Stimulated activated CD8-positive, alpha-beta memory T cell treated with anti-CD3 and anti-CD28 coated beads, Interleukin-15, amount 100 ng/mL, for 24 hours (primary cell): ENCODE measurements around the gene SSR3.

Experiments
- DNase-seq: peaks from one replicate; pipeline ENCODE4 v3.0.0-alpha.2; 2020; ENCODE audit warnings: low read depth

The SSR3 gene

DNA sequence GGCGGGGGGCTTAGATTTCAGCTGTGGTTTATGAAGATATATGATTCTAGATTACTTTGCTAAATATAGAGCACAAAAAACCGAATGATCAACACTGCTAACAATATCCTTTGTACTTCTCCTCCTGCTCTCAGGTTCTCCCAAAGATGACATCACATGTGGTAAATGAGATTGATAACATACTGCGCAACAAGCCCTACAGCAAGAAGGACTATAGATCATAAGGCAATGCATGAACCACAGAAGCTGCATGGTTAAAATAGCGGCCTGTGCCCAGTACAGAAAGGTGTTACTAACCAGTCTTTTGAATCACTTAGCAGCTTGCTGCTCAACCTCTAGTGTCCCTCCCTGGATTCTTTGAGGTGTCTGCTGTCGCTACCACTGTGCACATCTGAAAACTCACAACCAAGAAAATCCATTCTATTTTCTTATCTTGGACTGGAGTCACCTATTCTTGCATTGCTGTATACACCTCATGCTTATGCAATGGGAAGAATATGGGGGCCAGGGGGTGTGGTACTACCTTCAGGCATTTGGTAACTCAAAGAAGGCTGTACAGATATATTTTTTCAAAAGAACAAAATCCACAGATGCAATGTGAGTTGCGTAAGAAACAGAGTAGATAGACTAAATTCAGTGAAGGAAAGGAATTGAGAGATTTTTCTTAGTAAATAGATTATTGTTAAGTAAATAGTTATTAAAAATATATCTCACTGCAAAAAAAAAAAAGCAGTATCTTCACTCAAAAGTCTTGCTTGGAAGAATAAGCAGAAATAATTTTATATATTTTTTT lies 18.2 kb downstream of the SSR3 start:
- DNase-seq, result no peak

DNA sequence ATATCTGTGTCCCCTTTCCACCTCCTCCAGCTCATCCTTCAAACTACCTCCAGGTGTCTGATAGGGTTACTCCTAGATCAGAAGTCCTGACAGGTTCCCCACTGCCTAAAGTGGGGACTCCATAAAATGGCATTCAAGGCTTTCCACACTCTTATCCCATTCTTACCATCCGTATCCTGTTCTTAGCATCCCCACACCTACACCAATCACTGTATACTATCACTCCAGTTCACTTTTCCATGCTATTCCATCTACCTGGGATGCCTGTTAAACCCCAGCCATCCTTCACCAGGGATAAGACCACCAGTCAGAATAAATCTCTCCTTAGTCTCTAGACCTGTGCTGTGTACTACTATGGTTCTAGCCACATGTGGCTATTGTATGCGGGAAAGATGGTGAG lies 19.1 kb downstream of the SSR3 start:
- DNase-seq, result no peak

DNA sequence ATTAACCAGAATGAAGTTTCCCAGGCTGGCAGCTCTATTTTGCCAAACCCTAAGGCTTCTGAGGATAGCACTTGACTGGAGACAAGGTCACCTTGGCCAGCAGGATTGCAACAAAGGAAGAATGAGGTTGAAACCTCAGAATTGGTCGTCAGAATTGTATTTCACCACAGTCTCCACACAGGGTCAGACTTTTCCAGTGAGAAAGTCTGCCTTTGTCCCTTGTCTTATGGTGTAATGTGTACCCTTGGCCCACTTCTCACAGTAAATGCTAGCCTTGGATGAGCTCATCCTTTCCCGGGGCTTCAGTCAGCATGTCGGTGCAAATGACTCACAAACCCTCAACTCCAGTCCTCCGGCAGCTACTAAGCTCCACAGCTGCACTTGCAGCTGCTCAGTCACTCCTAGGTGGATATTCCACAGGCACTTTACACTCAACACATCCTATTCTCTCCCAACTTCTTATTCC lies 19.7 kb downstream of the SSR3 start:
- DNase-seq, result no peak

DNA sequence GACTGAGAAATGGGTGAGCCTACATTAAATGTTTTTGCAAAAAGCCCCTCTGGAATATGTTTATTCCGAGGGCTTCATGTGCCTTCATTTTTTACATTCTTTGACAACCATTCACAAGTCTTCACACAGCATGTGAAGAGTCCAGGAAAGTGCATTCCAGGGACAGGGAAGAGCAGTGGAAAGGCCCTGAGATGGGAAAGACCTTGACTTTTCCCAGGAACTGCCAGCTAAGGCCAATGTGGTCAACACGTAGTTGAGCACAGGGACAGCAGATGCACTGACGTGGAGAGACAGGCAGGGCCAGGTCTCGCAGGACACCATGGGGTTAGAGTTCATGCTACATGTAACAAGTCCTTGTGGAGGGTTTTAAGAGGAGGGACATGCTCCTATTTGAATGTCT lies 21.7 kb downstream of the SSR3 start:
- DNase-seq, result no peak

DNA sequence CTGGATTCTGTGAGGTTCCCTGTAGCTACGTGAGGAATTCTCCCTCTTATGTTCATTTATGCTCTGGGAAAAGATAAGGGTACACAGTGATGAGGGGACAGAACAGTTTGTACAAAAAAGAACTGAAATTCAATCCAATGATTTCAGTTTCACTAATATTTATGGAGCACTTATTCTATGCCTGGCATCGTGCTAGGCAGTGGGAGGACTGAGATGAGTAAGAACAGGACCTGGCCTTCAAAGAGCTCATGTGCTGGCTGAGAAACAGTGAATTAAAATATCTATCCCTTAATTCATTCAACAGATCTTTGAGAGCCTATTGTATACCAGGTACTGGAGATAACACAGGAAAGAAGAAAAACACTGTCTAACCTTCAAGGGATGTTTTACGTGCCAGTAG lies 22.2 kb downstream of the SSR3 start:
- DNase-seq, result no peak

DNA sequence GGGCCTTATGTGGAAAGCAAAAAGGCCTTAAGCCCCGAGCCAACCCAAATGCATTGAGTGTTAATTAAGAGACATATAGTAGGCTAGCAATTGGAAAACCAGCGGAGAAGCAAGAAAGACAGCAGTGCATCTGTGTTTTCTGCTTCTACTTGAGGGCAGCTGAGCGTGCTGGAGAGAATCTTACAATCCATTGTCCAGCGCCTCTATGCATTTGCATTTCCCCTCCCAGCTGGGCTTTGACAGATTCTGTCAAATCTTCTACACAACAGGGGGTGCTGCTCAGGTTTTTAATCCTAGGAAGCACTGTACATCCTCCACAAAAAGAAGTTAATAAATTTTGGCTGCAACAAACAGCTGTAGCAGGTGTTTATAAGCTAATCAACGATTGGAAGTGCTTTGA lies 23.9 kb downstream of the SSR3 start:
- DNase-seq, result no peak

DNA sequence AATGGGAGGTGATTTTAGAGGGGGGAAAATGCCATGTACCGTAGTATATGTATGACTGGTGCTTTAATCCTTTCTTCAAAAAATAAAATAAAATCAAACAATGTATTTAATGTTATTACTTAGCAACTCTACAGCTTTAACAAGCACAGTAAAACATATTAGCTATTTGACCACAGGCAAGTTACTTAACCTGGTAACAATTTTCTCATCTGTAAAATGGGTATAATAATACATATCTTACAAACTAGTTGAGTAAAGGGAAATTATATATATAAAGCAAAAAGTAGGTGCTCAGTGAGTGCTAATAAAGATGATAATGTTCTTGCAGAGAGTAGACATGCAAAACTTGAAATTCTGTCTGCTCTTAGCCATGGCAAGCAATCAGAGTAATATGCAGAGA lies 27.9 kb downstream of the SSR3 start:
- DNase-seq, result no peak

DNA sequence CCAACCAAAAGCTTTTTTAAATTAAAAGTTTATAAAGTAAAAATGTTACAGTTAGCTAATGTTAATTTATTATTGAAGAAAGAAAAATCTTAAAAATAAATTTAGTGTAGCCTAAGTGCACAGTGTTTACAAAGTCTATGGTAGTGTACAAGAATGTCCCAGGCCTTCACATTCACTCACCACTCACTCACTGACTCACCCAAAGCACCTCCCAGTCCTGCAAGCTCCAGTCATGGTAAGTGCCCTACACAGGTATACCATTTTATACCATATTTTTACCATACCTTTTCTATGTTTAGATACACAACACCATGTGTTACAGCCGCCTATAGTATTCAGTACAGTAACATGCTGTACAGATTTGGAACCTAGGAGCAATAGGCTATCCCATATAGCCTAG lies 29.1 kb downstream of the SSR3 start:
- DNase-seq, result no peak

DNA sequence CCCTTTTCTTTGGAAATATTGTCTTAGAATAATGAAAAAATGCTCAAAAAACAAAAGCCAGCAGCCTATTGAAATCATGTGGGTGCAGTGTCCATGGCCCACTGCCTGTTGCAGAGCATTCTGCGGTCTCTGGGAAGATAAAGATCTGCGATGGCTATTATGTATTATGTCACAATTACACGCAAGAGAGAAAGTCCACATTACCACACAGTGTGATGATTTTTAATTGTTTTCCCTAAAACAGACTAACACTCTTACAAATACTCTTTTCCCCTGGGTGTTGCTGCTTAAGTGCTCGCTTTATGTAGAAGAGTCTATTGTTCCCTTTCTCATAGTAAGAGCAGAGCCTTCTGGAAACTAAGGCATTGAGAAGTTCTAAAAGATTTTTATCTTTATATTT lies 32.2 kb downstream of the SSR3 start:
- DNase-seq, result no peak

DNA sequence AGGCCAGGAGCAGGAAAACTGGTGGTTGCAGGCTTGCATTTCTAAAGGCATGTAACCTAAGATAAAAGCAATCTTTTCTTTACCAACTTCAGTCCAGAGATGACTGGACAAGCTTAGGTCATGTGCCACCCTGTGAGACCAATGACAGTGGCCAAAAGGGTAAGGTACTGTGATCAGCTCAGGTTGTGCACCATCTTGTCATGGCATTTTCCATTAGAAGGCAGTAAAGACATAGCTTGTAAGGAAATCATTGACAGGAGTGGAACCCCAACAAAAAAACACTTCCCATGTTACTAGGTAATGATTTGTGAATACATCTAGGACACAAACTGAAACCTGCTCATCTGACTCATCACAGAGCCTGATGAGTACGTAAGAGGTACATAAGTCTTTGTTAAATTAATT lies 35.2 kb downstream of the SSR3 start:
- DNase-seq, result no peak

DNA sequence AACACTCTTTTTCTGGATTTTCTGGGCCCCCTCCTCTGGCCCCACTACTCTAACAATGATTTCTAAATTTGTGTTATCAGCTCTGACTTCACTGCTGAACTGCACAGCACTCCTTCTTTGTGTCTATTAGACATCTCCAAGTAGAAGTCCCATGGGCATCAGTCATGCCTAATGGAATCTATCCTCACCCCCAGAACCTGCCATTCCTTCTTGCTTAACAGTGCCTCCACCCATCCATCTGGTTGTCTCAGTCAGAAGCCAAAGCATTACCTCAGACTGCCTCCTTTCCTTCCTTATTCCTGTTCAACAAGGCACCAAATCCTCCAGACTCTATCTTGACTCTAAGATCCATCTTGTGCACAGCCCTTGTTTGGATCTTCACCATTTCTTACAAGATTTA lies 36.2 kb downstream of the SSR3 start:
- no peak for DNase-seq

DNA sequence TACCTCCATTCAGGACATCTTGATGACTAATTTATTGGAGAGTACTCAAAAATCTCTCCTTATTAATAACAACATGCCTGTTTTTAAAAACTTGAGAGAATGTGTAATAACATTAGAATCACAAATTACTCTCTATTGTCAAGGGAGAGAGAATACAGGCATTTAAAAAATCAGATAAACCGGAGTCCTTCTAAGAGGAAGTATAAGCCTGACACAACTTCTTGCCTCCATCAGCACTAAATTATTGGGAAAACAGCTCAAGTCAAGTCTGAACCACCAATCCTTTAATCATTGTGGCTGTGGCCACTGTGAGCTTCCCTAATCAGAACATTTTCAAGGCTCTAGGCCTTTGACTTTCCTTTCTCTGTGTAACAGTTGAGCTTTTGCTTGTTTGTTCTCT lies 38.0 kb downstream of the SSR3 start:
- DNase-seq, result no peak

DNA sequence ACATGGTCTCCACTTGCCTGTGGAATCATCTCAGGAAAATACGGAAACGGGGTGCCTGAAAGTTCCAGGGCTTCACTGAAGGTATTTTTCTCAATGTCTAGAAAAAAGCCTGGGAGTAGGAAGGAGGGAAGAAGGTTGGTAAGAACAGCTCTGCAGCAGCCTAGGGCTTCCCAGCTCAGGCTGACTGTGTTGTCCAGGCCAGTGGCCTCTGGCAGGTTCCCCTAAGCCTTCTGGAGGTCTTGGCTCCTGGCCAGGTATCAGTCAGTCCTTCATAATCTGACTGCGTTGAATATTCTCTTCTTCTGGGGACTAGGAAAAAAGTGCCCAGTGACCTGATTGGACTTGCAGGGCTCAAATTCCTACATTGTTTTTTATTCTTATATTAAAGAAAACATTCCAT lies 38.6 kb downstream of the SSR3 start:
- DNase-seq, result no peak

DNA sequence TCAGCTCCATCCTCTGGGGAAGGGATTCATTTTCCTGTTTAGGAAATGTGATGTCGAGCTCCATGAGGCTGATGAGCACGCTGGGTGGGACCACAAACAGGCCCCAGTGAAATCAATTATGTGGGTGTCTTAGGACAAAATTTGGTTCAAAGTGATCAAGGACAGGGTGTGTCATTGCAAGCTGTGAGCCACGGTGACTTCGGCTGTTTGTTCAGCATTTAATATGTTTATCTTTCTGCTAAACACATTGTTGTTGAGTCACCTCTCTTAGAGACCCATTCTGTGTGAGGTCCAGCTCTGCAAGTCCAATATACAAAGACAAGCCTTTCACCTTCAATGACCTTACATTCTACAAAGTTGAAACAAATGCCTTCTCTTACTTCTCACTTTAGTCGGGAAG lies 41.3 kb downstream of the SSR3 start:
- DNase-seq, result no peak

DNA sequence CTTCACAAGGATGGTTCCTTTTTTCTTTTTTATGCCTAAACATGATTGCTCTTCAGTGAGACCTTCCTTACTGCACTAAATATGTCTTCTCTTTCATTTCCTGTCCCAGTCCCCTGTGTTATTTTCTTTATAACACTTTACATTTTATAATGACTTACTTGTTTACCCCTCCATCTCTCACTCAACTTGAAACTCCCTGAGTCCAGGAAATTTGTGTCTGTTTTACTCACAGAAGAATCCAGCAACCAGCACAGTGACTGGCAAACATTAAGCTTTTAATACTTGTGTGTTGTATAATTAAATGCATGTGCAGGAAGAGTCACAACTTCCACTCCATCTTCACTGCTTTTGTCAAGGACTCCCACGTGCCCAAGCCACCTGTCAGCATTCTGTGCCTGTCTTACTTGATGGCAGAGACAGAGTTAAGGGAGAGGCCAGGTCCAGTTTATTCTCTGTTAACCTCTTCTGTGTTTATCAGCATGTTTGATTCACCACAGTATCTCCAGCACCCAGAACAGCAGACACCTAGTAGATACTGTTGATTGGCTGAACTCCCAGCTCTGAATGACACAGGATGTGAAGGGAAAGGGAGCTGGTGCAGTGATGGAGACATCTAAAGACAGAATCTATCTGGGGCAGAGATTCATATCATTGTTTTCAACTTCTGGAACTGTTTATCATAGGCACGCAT lies 42.8 kb downstream of the SSR3 start:
- DNase-seq, result no peak

DNA sequence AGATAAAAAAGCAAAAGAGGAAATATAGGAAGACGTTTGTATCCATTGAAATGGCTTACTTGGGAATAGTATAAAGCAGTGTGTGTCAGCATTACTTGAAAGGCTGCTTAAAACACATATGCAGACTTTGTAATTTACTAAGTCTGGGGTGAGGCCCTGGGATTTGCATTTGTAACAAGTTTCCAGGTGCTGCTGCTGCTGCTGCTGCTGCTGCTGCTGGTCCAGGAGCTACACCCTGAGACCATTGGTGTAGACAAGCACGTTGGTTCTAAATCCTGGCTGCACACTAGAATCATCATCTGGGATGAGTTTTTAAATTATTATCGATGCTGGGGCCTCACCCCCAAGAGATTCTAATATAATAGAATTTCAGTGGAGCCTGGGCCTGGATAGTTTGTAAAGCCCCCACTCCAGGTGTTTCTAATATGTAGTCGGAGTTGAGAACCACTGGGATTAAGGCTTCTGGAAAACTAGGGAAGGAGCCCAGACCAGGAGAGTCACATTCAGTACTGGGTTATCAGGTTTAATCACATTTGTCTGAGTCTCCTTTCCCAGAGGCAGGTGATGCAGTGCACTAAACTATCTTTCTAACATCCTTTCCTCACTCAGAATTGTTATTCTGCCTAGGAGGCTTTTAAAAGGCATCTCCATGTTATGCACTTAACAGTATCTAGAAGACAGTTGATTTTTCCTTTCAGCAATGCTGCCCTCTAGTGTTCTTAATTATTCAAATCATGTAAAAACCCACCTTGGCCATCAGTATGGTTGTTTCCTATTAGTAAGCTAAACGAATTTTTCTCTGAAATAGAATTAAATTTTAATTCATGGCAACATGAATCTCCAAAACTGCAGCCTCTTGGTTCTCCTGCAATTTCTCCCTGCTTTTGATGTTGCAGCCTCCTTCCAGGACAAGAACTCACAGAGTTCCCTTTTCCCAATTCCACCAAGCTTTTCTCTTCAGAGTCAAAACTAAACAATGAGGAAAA lies 45.4 kb downstream of the SSR3 start:
- DNase-seq, result no peak

DNA sequence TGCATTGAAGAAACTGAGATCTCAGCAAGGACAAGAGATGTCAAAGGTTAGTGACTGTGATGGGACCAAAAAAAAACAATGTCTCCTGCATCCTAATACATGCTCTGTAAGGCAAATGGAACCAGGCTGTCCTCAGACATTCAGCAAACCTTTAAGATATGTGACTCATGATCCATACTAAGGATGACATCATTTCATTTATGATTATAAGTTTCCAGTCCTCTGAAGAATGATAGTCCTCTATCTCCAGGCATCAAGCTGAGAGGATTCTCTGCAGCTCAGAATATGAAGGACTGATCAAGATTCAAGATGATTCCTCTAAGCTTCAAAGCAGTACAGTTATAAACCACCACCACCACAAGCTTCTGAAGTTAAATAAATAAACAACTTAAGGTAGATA lies 47.6 kb downstream of the SSR3 start:
- DNase-seq, result no peak

DNA sequence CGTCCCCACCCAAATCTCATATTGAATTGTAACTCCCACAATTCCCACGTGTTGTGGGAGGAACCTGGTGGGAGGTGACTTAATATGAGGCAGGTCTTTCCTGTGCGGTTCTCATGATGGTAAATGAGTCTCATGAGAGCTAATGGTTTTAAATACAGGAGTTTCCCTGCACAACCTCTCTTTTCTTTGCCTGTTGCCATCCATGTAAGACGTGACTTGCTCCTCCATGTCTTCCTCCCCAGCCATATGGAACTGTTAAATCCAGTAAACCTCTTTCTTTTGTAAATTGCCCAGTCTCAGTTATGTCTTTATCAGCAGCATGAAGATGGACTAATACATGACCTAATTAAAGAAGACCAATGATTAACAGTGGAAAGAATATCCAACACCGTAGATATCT lies 56.6 kb downstream of the SSR3 start:
- DNase-seq, result no peak

DNA sequence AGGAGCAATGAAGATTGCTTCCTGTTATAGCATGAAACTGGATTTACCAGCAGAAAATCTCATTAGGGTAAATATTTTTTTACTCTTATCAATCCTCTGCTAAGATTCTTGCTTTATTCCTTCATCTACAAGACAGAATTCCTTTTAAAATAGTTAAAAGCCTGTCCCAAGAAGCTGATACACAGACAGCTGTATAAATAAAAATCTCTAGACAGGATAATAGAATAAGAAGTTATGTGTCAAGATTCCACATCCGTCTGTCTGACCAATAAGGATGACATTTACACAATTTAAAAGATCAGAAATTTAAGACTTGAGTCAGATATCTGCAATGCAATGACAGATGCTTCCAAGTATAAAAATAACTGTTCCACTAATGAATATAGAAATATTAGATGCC lies 57.6 kb downstream of the SSR3 start:
- DNase-seq, result no peak

DNA sequence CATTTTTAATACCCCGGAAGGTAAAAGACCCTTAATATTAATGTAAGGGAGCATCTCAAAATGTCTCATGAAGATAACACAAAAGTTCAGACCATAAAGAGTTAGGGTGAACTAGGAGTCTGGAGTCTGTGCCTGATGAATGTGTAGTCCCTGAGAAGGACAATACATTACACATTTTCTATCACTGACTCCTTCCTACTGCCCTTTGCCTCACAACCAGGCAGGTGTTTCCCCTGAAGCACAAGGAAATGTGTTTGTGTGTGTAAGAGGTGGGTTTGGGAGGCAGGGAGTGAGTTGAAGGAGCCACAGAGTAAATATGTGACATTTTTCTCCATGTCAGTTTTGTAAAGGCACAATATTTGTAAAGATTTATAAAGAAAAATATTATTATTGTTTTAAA lies 59.1 kb downstream of the SSR3 start:
- no peak for DNase-seq

DNA sequence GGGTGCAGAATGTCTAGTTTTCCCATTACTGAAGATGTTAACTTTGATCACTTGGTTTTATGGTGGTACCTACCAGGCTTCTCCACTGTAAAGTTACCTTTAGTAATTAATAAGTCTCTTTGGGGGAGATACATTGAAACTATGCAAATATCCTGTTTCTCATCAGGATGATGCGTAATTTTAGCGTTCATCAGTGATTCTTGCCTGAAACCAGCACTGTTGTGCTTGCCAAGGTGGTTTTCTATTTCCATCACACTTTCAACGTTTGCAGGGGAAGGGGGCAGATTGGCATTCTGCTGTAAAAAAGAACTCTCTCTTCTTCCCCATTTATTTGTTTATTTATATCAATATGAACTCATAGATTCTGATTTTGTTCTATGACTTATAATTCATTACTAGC lies 61.0 kb downstream of the SSR3 start:
- DNase-seq, result no peak

DNA sequence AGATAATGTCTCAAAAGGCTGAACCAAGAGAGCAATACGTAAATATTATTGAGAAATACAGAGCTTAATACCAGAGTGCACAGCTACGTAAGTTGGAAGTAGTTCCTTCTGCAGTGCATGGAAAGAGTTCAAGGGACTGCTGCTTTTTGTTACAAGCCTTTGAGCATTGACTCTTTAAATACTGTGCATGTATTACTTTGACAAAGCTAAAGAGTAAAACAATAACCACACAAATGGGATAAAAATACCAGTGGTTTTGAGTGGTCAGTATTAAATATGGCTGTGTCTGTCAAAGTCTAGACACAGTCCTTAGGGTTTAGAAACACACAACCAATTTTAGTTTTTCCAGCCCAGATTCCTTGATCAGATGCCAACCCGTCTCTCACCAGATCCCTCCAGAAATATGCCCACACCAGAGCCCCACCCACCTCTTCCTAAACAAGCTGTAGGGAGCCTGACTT lies 62.1 kb downstream of the SSR3 start:
- DNase-seq, result no peak

DNA sequence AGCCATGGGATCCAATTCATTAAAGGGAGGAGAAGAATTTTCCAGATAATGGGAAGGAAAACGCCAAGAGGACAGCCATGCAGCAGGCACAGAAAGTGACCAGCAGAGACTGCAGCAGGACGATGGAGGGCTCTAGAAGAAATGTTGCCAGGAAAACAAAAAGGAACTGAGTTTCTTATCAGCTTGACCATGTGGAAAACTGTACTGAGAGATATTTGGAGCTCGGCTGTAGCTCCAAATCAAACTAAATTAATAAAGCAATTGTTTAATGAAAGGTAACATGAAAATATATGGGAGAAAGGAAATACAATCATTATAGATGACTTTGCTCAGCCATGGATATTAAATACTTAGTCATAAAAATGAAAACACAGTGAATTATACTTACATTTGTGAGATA lies 63.7 kb downstream of the SSR3 start:
- no peak for DNase-seq
